Kidney glomerular epithelial cell (primary cell): ENCODE measurements around the gene NMRAL1.

ENCODE experiments used
- DNase-seq: peaks from one replicate; lab custom pipeline; 2025; lab: John Stamatoyannopoulos, UW

The NMRAL1 gene

DNA sequence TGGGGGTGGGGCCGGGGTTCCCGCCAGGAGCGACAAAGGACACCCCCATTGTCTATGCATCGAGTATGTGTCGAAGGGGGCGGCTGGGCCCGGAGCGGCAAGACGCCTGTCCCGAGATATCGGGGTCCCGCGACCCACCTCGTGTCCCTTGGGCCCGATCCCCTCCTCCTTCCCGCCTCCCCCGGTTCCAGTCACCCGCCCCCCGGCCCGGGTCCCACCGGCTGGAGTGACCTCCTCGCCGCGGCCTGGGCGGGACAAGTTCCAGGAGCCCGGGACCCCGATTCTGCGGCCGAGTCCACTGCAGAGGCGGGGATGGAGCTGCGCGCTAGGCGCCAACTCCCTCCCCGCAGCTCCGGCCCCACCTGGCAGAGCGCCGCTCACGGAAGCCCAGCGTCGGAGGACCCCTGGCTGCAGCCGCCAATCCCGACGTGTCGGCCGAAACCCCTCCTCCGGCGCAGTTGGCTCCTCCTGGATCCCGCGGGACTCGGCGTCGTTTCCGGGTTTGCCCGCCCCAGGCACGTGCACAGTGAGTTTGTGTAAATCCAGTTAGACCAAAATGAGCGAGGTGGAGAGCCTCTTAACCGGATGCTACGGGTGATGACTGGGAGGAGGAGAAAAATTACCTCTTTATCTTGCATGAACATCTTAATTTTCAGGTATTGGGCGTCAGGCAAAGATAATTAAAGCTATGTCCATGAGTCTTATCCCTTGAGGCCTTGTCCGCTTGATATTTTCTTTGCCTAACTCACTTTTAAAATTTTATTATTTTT lies at the start of gene NMRAL1:
TSS of gene NMRAL1 (minus strand) at position 434 of the 770 bp plus-strand sequence. CDS start 493 bp downstream, outside the sequence.
- DNase-seq, result peak; percentile 62

DNA sequence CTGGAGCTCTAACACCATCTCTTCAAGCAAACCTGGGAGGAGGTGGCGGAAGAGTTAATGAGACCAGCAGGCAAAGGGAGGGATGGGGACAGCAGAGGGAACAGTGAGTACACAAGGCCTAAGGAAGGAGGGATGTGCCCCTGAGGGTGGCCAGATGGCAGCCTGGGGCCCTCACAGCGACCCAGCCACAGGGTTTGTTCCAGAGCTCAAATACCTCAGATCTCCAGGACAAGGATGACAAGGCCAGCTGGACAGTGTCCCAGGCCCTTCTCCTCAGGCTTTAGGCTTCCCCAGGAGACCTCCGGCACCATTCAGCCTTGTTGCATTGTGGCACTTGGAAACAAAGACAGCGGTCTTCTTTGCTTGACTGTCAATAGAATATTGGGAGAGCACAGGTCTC lies 49.3 kb upstream of the NMRAL1 start:
- no peak for DNase-seq

DNA sequence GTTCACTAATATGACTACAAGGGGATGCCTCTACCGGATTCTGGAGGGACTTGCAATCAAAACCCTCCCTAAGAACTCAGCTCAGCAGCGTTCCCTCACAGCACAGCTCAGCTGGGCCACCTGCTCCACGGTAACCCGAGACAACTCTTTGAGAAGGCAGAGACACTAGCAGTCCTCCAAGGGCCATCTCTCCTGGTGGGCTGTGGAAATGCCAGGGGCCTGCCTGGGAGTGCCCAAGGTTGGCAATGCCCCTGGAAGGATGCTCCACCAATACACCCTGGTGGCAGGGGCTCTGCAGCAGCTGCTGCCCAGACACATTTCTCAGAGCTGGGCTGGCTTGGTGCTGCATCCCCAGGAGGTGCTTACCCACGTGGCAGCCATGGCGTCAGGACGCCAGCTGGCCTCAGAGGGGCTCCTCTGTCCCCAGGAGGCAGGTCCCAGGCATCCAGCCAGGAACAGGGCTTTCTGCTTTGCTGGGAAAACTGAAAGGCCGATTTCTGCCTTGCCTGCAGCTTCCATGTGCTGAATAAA lies 47.7 kb upstream of the NMRAL1 start:
- DNase-seq, result no peak

DNA sequence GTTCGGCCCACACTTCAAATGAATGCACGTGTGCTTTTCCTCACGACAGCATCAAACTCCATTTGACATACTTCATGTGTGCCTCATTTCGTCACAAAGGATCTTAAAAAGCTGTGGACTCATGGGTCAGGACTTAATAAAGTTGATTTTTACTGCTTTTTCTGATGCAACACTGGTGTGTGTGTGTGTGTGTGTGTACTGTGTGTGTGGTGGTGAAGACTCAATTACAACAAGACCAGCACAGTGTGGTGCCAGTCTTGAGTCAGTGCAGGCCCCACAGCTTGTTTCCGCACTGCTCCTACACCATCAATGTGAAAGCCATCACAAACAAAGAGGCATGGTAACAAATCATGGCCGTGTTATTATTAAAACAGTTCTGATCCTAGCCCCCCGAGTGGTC lies 46.5 kb upstream of the NMRAL1 start:
- no peak for DNase-seq

DNA sequence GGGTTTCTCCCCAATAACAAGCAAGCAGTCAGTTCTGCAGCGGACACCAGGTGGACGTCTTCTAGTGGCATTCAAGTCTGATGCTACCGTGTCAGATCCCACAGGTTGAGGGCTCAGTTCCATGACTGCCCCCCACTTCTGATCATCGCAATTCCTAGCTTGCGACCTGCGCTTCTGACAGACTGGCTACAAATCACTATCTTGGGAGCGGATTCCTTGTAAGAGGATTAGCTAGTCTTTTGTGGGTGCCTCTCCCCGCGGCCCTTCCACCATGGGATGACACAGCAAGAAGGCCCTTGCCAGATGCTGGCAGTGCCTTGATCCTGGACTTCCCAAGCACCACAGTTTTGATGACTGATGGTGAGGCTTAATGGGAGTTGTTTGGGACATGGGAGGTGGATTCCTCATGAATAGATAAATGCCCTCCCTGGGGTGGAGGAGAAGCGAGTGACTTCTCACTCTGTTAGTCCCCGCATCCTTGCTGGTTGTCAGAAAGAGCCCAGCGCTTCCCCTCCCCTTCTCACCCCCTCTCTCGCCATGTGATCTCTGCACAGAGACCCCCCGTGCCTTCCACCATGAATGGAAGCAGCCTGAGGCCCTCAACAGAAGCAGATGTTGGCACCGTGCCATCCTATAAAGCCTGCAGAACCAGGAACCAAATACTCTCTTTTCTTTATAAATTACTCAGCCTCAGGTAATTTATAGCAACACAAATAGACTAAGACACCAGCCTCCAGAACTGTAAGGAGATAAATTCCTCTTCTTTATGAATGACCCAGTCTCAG lies 45.0 kb upstream of the NMRAL1 start:
- DNase-seq, result no peak

DNA sequence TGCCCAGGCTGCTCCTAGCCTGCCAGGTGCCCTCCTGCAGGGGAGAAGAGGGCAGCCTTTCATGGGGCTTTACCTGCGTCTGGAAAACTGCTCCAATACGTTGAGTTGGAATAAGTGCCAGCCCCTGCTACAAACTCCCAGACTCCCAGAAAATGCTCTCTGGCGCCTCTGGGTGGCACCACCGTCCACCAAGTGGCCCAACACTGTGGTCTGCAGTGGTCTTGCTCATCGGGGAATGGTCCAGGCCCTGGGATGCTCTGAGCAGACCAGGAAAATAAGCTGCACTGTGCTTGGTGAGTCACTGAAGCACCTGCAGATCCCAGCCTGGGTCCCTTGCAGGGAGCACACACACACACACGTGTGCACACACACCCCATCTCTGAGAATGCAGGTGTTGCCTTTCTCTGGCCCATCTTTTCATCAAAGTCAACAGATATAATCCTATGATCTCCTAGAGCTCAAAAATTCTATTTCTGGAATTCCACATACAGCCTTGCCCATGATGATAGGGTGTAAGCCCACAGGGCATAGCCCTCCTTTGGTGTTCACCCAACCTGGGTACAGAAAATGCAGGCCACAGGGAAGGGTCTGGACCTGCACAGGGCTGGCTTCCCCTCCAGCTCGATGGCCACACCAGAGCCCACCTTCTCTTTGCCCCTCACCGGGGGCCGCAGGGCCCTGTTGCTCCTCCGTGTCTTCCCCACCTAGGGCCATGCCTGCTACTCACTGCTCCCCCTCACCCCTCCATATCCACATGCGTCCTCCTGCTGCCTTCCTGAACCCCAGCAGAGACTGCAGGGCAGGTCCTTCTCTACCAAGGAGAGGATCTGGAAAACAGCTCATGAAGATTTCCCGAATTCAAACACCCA lies 43.6 kb upstream of the NMRAL1 start:
- DNase-seq, result no peak

DNA sequence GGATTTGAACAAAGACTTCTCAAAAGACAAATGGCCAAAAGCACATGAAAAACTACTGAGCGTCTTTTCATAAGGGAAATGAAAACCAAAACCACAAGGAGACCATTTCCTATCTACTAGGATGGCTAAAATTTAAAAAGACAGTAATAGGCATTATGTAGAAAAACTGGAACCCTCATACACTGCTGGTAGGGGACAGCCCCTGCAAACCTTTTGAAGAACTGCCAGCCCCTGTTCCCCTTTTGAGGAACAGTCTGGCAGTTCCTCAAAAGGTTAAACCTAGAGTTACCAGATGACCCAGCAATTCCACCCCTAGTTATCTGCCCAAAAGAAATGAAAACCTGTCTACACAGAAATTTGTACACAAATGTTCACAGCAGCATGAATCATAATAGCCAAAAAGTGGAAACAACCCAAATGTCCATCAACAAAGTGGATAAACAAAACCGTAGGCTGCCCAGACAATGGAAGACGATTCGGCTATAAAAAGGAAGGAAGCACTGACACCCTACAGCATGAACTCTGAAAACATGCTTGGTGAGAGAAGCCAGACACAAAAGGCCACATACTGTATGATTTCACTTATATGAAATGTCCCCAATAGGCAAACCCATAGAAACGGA lies 41.3 kb upstream of the NMRAL1 start:
- DNase-seq, result no peak

DNA sequence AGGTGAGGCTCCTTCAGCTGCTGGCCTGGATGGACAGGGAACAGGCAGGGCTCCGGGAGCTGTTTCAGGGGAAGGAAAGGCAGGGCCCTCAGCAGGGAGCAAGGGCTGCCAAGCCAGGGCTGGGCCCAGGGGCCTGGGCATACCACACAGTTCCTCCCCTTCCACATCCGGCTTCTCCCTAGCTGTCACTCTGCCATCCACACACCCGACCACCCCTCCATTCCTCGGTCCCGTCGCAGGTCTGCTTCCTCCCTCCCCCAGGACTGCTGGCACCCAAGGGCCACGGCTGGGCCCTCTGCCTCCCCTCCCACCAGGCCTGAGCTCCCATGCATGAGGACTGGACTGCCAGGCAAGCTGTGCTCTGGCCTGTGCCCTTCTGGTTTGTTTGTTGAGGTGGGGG lies 40.2 kb upstream of the NMRAL1 start:
- no peak for DNase-seq

DNA sequence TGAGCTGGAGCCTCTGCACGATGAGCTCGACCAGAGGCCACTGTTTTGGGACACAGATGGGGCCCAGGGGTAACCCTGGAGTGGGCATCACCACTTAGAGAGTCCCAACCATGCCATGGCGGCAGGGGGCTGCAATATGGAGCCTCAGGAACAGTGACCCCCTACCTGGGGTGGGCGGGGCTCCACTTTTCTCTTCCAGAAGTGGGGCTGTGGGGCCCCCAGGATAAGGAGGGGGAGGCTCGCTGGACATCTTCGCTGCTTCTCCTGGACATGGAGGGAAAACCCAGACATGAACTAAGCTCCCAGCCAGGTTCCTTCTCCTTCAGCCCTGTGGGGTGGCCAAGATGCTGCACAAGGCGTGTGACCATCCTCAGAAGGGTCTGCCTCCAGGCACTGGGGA lies 39.5 kb upstream of the NMRAL1 start:
- no peak for DNase-seq

DNA sequence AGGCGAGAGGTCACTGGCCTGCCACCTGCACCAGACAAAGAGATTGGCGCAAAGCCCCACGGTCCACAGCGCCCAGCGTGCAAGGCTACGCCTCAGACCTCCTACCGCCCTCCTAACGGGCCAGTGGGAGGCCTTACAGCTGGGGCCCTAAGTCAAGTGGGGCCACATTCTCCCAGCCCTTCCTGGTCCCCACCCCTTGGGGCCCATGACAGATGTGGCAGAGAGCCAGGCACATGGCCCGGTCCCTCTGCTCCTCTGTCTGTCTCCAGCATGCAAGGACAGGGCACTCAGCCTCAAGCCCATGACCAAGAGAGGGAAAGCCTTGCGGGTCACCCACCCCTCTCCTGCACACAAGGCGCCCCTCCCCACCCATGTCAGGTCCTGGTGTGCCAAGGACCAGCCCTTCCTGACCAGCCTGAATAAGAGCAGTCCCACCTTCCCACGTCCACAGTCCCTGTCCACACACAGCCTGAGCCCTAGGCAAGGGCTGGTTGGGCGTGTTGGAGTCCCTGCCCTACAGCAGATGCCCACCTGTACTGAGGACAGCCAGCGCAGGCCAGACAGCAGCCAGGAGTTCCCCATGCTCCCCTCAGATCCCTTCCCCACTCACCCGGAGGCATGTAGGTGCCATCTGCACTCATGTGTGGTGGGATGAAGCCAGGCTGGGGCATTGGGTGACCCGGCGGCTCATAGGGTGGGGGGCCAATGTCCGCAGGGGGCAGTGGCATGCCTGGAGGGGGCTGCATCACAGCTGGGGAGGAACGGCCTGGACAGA lies 38.8 kb upstream of the NMRAL1 start:
- DNase-seq, result no peak

DNA sequence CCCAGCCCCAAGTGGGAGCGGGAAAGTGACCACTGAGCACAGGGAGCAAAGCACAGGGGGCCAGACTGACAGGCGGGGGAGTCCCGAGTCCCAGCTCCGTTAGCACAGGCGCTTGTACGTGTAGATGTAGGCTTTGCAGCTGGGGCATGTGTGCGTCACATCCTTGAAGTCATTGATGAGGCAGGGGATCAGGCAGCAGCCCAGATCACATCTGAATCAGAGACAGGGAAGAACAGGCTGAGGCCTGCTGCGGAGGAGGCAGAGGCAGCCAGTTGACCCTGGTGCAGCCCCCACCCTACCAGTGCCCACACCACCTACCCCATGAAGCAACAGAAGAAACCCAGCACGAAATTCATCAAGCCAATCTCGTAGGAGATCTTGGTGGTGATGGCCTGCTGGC lies 38.0 kb upstream of the NMRAL1 start:
- no peak for DNase-seq

DNA sequence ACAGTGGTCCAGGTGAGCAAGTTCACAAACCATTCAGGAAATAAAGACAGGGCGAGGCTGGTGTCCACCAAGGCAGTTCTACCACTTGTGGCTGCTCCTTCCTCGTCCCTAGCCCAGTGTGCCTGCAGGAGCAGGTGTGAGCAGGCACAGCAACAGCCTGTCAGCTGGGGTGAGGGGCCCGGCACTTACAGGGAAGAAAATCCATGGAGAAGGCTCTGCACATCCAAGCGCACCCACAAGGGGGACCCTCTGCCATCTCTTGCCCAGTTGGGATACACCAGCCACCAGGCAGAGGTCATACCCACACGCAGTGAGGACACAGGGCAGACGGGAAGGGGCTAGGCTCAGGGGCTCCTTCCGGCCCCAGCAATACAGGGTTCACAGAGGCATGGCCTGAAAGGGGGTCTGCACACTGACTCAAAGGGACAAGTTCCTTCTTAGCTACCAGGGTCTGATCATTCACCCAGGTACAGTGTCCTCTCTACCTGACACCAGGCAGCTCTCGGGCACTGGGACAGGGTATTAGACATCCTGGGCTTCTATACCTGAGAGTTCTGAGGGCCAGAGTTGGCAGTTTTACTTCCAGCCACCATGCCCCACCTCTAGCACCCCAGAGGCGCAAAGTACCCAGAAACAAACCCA lies 37.1 kb upstream of the NMRAL1 start:
- DNase-seq, result peak; percentile 11

DNA sequence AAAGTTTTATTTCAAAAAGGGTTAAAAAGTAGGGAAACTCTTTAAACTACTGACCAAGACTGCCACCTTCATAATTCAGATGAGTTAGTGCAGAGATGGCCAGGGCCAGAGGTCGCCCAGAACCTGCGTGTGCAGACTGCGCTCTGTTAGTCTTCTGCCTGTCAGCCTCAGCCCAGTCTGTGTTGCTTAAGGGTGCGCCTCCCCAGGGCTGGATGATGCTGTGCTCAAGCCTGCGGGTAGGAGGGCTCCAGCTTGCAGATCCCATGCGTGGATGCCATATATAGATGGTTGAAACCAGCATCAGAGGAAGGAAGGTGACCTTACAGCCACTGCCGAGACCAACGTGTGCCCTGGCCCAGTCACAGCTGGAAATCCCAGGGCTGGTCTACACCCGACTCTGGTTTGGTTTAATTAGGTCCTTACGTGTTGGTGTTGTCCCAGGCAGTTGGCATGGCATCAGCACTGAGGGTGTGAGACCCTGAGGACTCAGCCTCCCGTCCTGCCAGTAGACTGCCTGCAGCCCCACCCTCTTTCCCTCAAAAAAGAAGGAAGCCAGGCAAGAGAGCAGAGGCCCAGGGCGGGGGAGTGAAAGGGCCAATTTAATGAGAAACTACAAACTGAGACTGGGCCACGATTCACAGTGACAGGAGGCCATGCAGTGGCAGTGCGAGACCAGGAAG lies 36.5 kb upstream of the NMRAL1 start:
- no peak for DNase-seq

DNA sequence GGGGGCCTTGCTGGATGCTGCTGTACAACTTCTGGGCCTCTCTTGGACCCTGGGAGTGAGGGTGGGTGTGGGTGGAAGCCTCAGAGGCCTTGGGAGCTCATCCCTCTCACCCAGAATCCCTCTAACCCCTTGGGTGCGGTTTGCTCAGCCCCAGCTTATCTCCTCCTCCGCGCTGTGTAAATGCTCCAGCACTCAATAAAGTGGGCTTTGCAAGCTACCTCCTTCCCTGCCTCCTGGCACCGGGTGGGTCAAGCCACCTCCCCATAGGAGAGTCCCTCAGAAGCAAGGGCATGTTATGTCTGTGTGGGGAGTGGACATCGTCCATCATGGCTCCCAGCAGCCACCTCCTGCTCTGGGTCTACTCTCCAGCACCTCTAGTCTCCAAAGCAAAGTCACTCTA lies 35.7 kb upstream of the NMRAL1 start:
- DNase-seq, result no peak

DNA sequence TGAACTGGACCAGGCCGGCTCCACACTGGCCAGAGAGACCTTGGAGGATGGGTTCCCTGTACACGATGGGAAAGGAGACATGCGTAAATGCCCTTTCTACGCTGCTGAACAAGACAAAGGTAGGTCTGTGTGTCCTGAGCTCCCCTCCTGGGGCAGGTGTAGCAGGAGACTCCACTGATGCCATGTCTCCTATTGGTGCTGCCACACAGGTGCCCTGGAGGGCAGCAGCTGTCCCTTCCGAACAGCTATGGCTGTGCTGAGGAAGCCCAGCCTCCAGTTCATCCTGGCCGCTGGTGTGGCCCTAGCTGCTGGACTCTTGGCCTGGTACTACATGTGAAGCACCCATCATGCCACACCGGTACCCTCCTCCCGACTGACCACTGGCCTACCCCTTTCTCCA lies 35.0 kb upstream of the NMRAL1 start:
- DNase-seq, result no peak

DNA sequence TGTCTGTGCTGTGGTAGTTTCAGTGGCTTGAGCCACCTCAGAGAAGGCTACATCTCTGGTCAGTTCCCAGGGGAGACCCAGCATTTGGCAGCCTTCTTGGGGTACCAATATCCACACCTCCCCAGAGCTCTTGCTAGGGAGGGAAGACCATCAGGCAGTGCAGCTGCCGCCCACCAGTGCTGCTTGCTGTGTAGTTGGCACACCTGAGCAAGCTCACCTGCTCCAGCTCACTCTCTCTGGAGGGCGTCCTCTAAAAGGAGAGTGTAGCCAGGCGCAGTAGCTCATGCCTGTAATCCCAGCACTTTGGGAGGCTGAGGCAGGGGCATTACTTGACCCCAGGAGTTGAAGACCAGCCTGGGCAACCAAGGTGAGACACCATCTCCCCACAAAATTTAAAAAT lies 34.4 kb upstream of the NMRAL1 start:
- DNase-seq, result no peak

DNA sequence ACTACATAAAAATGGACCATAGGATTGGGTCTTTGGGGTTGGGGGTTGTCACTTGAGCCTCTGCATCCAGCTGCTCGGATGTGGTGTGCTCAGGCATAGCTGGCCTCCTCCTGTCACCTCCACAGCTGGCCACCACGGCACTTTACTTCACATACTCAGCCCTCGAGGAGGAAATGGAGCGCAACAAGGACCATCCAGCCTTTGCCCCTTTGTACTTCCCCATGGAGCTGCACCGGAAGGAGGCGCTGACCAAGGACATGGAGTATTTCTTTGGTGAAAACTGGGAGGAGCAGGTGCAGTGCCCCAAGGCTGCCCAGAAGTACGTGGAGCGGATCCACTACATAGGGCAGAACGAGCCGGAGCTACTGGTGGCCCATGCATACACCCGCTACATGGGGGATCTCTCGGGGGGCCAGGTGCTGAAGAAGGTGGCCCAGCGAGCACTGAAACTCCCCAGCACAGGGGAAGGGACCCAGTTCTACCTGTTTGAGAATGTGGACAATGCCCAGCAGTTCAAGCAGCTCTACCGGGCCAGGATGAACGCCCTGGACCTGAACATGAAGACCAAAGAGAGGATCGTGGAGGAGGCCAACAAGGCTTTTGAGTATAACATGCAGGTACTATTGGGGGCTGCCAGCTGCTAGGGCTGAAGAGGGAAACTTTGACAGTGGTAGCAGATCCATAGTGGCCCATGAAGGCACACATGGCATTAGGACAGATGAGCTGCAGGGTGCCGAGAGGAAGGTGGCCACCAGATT lies 33.3 kb upstream of the NMRAL1 start:
- DNase-seq, result no peak

DNA sequence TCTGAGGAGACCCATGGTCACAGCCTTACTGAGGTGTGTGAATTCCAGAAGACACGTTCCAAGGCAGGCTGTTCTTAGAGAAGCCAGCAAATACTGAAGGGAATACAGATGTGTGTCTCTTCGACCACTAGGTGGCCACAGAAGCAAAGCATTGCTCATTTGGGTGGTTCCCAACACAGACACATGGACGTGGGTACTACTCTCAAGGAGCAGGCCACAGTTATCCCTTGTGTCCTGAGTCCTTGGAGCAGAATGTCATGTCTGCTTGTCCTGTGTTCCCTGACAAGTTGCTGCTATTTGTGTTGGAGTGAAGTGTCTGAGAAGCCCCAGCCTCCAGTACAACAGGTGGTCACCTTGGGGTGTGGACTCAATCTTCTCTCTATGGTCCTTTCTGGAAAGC lies 32.0 kb upstream of the NMRAL1 start:
- no peak for DNase-seq
